ENCODE measurements around the gene CDCA4. TPM values are rescaled to one million over a fixed set of nuclear protein-coding genes. Genes with fewer than 3 reads are reported as not detected.

Gene CDCA4
- total RNA-seq, 2 experiments from 2014 or later: 17.7 to 18.8 TPM

- POLR2A ChIA-PET: no interaction called here
- no peak overlapping the region for H3K4me3 Mint-ChIP-seq
- H3K36me3 Mint-ChIP-seq (ENCODE audit: low read depth): no peaks in the 10 kb centered on the region
- H3K9me3 Mint-ChIP-seq: no peaks in the 10 kb centered on the region
- no peak overlapping the region for H3K27ac Mint-ChIP-seq
- Histone ChIP-seq H3K27ac (ENCODE audit: low read depth in 1 of 2, low read length in 2 of 2) (no peak overlapping the region), H3K4me1 (ENCODE audit: insufficient read depth, low read length) (peaks cover 6% of the 10 kb centered on the region), H3K9me3 (ENCODE audit: control insufficient read depth in 1 of 2, insufficient read depth in 1 of 2, low read length in 2 of 2) (peaks cover 0 to 20% of the 10 kb centered on the region in 2 experiments), H3K27me3 (ENCODE audit: control insufficient read depth in 1 of 2, insufficient read depth in 2 of 2, low read length in 2 of 2) (peaks cover 15 to 30% of the 10 kb centered on the region in 2 experiments), H3K36me3 (ENCODE audit: insufficient read depth, low read length) (no peaks in the 10 kb centered on the region), H3K4me3 (ENCODE audit: low read length) (no peak overlapping the region)
- CTCF ChIA-PET: interaction anchor here (1.2 kb wide), 1 partner anchor 81 kb away, joined by 4 read pairs; no protein-coding TSS in a partner anchor
- no peak for DNase-seq
- peaks cover 20% of the 10 kb centered on the region for H3K27me3 Mint-ChIP-seq
- intact Hi-C loops (cut with DNase I, micrococcal nuclease): no loop called here
- no peak for ATAC-seq (ENCODE audit: poor library complexity)
- TF ChIP-seq CTCF (IDR thresholded peaks at IDR 0.05): no peak
- no peaks in the 10 kb centered on the region for H3K4me1 Mint-ChIP-seq (ENCODE audit: low read depth)
Measured at GRCh38 chr14:104964546-104964945, 56.3 kb downstream of the CDCA4 start.

Other genes starting within 250 kb of the CDCA4 start
- 10 to 100 TPM; 58.8 to 66.5 TPM for gene AKT1, start 225.3 kb downstream of the CDCA4 start, total RNA-seq
- gene ZBTB42, start 220.0 kb downstream of the CDCA4 start, total RNA-seq: 1 to 10 TPM; 2.9 to 3.0 TPM
- 1 to 10 TPM; 4.4 to 4.7 TPM for gene CEP170B, start 155.8 kb downstream of the CDCA4 start, total RNA-seq
- gene PLD4, start 96.2 kb downstream of the CDCA4 start, total RNA-seq: 1 to 10 TPM; 1.6 to 2.1 TPM
- gene AHNAK2, start 42.7 kb downstream of the CDCA4 start, total RNA-seq: under 1 TPM in 1 of 2 experiments, not detected in 1; 0.05 TPM
- 1 to 10 TPM; 1.7 to 1.8 TPM for gene CLBA1, start 35.3 kb downstream of the CDCA4 start, total RNA-seq
- gene GPR132, start 44.3 kb upstream of the CDCA4 start, total RNA-seq: 10 to 100 TPM; 64.4 to 66.7 TPM
- gene JAG2, start 147.7 kb upstream of the CDCA4 start, total RNA-seq: 1 to 10 TPM in 1 of 2 experiments, under 1 TPM in 1; 0.66 to 1.3 TPM
- gene NUDT14, start 160.2 kb upstream of the CDCA4 start, total RNA-seq: 1 to 10 TPM; 9.0 to 9.2 TPM
- 10 to 100 TPM; 36.9 to 37.6 TPM for gene BTBD6, start 227.4 kb upstream of the CDCA4 start, total RNA-seq